ENCODE data around the gene KLRC1.
"Not testable (repeated sequence)": the region's sequence is repeated elsewhere in the genome, so short reads cannot be mapped to it uniquely, and the experiment has no call there.

KLRC1 gene

DNA sequence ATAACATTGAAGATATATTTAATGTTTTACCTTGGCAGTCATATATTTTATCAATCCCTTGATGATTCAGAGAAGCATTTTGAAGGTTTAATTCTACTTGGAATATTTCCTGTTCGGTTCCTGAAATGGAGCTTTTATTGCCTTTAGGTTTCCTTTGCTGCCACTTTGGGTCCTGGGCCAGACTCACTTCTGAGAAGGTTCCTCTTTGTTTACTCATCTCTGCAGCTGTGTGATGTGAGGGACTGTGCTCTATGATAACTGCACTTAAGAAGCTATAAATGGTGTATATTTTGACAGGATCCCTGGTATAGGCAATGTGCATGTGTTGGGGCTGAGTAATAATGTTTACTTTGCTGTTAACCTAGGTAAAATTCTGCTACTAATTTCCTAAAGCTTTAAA is 32.8 kb downstream of the KLRC1 start, which contains the start of gene KLRC3:
Gene KLRC3 (minus strand): TSS at position 262 of the 400 bp plus-strand sequence. CDS start 45 bp downstream, at position 217.
- DNase-seq (ENCODE audit: low spot score) = not testable (repeated sequence)

- no peak for DNase-seq (ENCODE audit: low spot score)
Measured at GRCh38 chr12:10409392-10409791, 43.8 kb downstream of the KLRC1 start, which contains the start of gene KLRC4. Gene KLRC4, minus strand, starts transcription at chr12:10409757. Its CDS starts 182 bp downstream, at chr12:10409575.

- DNase-seq (ENCODE audit: low spot score) = no peak
Measured at GRCh38 chr12:10408842-10409241, 44.3 kb downstream of the KLRC1 start.

GRCh38 chr12:10406725-10407124 is 46.5 kb downstream of the KLRC1 start:
- no peak for DNase-seq (ENCODE audit: low spot score)

DNA sequence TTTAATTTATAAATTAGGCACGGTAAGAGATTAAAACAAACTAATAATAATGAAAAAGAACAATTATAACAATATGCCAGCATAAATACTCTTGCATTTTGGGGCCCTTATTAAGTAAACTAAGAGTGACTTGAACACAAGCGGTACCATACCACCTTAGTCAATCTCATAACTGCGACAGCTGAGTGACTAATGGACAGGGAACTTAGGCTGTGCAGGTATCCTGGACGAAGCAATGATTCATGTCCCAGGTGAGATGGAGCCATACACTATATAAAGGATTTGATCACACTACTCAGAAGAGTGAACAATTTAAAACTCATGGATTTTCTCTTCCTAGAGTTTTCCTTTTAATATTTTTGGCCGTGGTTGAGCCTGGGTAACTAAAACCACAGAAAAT is 47.9 kb downstream of the KLRC1 start:
- DNase-seq (ENCODE audit: low spot score) = no peak

DNA sequence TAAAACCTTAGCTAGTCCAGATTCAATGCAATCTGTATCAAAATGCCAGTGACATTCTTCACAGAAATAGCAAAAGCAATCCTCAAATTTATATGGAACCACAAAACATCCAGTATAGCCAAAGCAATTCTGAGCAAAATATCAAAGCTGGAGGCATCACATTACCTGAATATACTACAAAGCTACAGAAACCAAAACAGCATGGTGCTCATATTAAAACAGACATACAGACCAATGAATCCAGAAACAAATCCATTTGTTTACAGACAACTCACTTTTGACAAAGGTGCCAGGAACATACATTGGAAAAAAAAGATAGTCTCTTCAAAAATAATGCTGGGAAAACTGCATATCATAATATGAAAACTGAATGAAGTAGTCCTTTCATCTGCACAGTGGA is 48.4 kb downstream of the KLRC1 start:
- DNase-seq (ENCODE audit: low spot score) = no peak

- DNase-seq (ENCODE audit: low spot score) = no peak
Measured at GRCh38 chr12:10400829-10401228, 52.3 kb downstream of the KLRC1 start.

DNA sequence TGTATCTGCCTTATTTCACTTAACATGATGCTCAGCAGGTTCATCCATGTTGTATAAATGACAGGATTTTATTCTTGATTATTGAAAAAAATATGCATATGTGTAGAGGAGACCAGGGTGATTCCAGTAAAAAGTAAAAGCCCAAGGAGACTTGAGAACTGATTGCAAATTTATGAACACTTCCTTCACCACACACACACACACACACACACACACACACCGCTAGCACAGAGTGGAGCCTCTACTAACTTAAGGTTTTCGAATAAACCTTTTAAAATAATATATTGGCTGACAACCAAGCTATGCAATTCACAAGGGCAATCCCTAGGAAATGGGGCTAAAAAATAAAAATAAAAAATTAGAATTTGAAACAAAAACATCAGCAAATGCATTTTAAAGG is 55.0 kb downstream of the KLRC1 start:
- DNase-seq (ENCODE audit: low spot score) = no peak

DNA sequence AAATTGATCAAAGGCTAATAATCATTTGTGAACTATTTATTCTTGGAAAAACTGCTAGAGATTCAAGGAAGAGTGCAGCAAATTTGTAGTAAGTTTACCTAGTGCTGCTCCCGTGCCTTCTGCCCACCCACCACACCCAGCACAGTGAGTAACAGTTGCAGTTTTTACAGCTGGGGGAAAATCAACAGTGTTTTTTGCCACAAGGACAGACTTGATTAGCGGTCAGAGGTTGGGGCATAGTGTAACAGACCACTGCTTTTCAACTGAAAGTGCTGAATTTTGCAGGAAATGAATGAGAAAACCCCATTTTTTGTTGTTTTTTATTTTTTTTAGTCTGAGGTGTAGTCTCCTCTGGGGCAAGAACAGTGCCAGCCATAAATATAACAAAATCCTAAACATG is 55.9 kb downstream of the KLRC1 start:
- DNase-seq (ENCODE audit: low spot score) = no peak

DNA sequence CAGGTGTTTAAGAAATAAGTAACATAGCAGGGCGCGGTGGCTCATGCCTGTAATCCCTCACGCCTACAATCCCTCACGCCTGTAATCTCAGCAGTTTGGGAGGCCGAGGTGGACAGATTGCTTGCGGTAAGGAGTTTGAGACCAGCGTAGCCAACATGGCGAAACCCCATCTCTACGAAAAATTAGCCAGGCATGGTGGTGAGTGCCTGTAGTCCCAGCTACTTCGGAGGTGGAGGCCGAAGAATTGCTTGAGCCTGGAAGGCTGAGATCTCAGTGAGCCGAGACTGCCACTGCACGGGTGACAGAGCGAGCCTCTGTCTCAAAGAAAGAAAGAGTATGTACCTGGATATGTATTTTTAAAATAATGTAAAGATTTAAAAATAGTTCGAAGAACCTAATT is 57.0 kb downstream of the KLRC1 start:
- not testable (repeated sequence) for DNase-seq (ENCODE audit: low spot score)

Data from Ammon's horn (tissue), 1 donor.